Activated naive CD8-positive, alpha-beta T cell treated with anti-CD3 and anti-CD28 coated beads, Interleukin-2, amount 50 U/mL, for 16 hours (primary cell): ENCODE data around the gene ZNF646.

ENCODE experiments used
- DNase-seq: peaks from one replicate; pipeline ENCODE4 v3.0.0-alpha.2; 2020; ENCODE audit warnings: low read depth, low spot score

ZNF646 gene

DNA sequence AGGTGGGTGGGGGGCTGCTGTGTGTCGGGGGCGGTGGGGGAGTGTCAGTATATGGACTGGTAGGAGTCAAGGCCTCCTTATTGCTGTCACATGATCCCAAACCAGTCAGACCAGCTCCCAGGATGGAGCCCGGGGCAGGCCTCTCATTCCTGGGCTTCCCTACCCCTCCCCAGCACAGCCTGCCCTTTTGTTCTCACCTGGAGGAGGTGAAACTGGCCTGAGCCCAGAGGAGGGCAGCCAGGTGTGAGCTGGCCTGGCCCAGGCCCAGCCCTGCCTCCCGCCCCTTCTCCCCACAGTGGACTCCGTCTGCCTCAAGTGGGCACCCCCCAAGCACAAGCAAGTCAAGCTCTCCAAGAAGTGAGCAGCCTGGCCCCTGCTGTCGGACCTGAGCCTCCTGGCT, 56.7 kb downstream of the ZNF646 start:
- DNase-seq: no peak

DNA sequence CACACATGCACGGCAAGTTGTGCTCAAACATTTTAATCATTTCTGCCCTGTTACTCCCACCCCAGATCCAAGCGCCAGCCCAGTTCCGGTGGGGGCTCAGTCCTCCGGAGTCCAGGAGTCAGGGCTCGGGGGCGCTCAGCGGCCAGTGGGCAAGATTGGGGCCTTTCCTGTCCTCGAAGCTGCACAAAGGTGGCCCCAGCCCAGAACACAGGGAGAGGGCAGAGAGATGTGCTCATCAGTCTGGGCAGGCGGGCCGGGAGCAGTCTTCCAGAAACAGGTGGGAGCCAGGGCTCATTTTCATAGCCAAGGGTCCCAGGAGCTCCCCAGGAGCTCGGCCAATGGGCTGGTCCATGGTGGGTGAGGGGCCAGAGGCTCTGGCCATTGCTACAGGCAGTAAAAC, 57.2 kb downstream of the ZNF646 start:
- no peak for DNase-seq

GRCh38 chr16:31131841-31132271, 57.6 kb downstream of the ZNF646 start:
- no peak for DNase-seq

GRCh38 chr16:31132303-31132979, 58.2 kb downstream of the ZNF646 start:
- no peak for DNase-seq

DNA sequence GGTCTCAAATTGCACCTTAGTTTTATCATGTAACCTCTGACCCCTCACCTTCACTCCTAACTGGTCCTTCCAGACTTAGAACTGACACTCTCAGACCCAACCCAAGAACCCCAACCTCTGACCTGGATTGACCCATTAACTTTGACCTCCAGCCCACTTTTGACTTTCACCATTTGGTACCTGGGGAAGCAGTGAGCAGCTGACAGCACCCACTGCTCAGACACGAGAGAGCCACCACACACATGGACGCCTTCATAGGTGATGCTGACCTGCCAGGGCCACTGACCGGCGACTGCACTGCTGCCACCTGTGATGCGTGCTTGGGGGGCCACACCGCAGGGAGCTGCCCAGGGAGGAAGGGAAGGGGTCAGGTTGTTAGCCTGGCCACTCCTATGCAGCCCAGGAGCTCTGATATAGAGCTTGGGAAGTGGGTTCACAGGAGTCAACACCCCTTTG, 58.9 kb downstream of the ZNF646 start:
- no peak for DNase-seq
